ENCODE results near the gene FAM240B.

DNA sequence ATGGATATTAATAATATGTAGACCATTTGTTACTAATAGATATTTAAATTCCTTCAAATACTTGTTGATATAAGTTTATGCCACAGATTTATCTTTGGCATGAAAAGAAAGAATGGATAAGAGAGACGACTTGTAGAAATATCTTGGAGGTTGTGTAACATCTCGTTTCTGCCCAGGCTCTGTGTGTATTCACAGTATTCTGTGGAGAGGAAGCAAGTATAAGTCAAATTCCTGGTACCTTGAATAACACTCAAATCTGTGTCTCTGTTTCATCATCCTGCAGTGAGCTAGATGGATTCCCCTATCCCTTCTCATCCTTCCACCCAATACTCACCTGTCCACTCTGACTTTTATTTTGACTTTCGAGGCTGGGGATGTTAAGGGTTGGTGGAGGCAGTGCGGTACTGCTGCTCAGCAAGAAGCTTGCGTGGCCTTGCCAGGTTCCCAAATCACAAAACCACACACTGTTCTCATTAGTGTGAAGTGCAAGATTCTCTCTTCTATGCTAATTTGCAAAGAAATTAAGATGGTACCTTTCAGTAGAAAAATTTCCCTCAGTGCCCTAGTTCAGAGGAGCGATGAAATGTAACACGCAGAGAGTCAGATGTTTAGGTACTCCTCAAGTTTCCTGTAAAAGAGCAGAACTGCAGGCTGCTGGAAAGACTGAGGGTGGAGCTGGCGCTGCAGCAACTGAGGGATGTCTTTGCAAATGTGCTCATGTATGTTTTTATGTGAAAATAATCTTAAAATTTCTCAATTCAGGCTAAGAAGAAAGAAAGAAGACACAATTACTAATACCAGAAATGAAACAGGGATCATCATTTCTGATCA lies 57.0 kb downstream of the FAM240B start:
- TF ChIP-seq, protein P1, sequence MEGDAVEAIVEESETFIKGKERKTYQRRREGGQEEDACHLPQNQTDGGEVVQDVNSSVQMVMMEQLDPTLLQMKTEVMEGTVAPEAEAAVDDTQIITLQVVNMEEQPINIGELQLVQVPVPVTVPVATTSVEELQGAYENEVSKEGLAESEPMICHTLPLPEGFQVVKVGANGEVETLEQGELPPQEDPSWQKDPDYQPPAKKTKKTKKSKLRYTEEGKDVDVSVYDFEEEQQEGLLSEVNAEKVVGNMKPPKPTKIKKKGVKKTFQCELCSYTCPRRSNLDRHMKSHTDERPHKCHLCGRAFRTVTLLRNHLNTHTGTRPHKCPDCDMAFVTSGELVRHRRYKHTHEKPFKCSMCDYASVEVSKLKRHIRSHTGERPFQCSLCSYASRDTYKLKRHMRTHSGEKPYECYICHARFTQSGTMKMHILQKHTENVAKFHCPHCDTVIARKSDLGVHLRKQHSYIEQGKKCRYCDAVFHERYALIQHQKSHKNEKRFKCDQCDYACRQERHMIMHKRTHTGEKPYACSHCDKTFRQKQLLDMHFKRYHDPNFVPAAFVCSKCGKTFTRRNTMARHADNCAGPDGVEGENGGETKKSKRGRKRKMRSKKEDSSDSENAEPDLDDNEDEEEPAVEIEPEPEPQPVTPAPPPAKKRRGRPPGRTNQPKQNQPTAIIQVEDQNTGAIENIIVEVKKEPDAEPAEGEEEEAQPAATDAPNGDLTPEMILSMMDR (IDR thresholded peaks at IDR 0.05; ENCODE audit: insufficient read depth, low read length, poor library complexity, severe bottlenecking), result no peak
- TF ChIP-seq EZH2phosphoT487 (conservative IDR thresholded peaks at IDR 0.05; ENCODE audit: low read length), result no peak
